Neural cell (in vitro differentiated cells): ENCODE measurements around the gene HDAC9. TPM values are rescaled to one million over a fixed set of nuclear protein-coding genes. Genes with fewer than 3 reads are reported as not detected.
A peak's percentile ranks its signal among the peaks of the same experiment; 100 is the strongest.

ENCODE experiments used
- H2AFZ ChIP-seq: fragments of 200-600, 300-800 bp; sonication (generic), shearing (Covaris generic); 2 replicates; pipeline ENCODE4 v1.6.0; 2014; ENCODE audit warnings: low read depth, mild to moderate bottlenecking, antibody characterized with exemption, low read length, moderate library complexity
- H3F3A ChIP-seq: fragments of 200-600 bp; shearing (Covaris generic); 2 replicates; pipeline ENCODE4 v1.6.1; 2016; ENCODE audit warnings: mild to moderate bottlenecking, moderate library complexity, mixed read lengths, antibody characterized with exemption, low read length; ENCODE audit not compliant: insufficient read depth, poor library complexity, severe bottlenecking
- H3K27ac ChIP-seq: fragments of 200-600, 300-800 bp; sonication (generic), shearing (Covaris generic); 2 replicates; pipeline ENCODE4 v1.5.1; 2014; ENCODE audit warnings: mild to moderate bottlenecking, low read length, moderate library complexity
- H3K27me3 ChIP-seq: fragments of 300-800, 200-600 bp; sonication (generic), shearing (Covaris generic); 2 replicates; pipeline ENCODE4 v1.6.0; 2014; ENCODE audit warnings: mild to moderate bottlenecking, low read depth, low read length, moderate library complexity; ENCODE audit not compliant: insufficient read depth
- H3K36me3 ChIP-seq: fragments of 300-800, 200-600 bp; sonication (generic), shearing (Covaris generic); 2 replicates; pipeline ENCODE4 v1.5.1; 2014; ENCODE audit warnings: mild to moderate bottlenecking, antibody characterized with exemption, low read length, moderate library complexity; ENCODE audit not compliant: insufficient read depth
- H3K4me2 ChIP-seq: fragments of 300-800, 200-600 bp; sonication (generic), shearing (Covaris generic); 2 replicates; pipeline ENCODE4 v1.6.0; 2014; ENCODE audit warnings: mild to moderate bottlenecking, low read length
- H3K4me3 ChIP-seq: fragments of 300-800, 200-600 bp; sonication (generic), shearing (Covaris generic); 2 replicates; pipeline ENCODE4 v1.5.1; 2014; ENCODE audit warnings: mild to moderate bottlenecking, low read length, moderate library complexity
- H3K79me2 ChIP-seq: fragments of 200-600 bp; shearing (Covaris generic); replicated peaks from 2 replicates; pipeline ENCODE4 v1.6.0; 2014; ENCODE audit warnings: mild to moderate bottlenecking, low read length, moderate library complexity; ENCODE audit not compliant: insufficient read depth
- H3K9ac ChIP-seq: fragments of 300-800, 200-600 bp; sonication (generic), shearing (Covaris generic); 2 replicates; pipeline ENCODE4 v1.6.1; 2016; ENCODE audit warnings: mild to moderate bottlenecking, low read length, mixed read lengths
- H3K9me2 ChIP-seq: fragments of 200-600 bp; shearing (Covaris generic); 2 replicates; pipeline ENCODE4 v1.6.1; 2016; ENCODE audit warnings: mild to moderate bottlenecking, low read length, mixed read lengths; ENCODE audit not compliant: insufficient read depth
- H3K9me3 ChIP-seq: fragments of 200-600, 300-800 bp; sonication (generic), shearing (Covaris generic); 2 replicates; pipeline ENCODE4 v1.6.1; 2016; ENCODE audit warnings: mild to moderate bottlenecking, mixed run types, low read length, moderate library complexity, mixed read lengths
- H4K20me1 ChIP-seq: fragments of 200-600 bp; shearing (Covaris generic); 2 replicates; pipeline ENCODE4 v1.6.1; 2016; ENCODE audit warnings: mild to moderate bottlenecking, mixed run types; ENCODE audit not compliant: insufficient read depth
- EP300 ChIP-seq: fragments of 450-650 bp; conservative IDR thresholded peaks from 2 replicates; pipeline ENCODE4 v1.6.1; 2014; ENCODE audit warnings: antibody characterized with exemption, mild to moderate bottlenecking, moderate library complexity; ENCODE audit not compliant: poor library complexity, severe bottlenecking
- EZH2 ChIP-seq: fragments of 200-600, 300-800 bp; shearing (Covaris generic), sonication (generic); IDR thresholded peaks from 2 replicates; pipeline ENCODE4 v1.6.1; 2014; ENCODE audit warnings: antibody characterized with exemption, low read length, borderline replicate concordance, mild to moderate bottlenecking; ENCODE audit not compliant: insufficient read depth, poor library complexity, severe bottlenecking
- MXI1 ChIP-seq: fragments of 450-650 bp; conservative IDR thresholded peaks from 2 replicates; pipeline ENCODE4 v1.6.1; 2014; ENCODE audit warnings: antibody characterized with exemption, mild to moderate bottlenecking; ENCODE audit not compliant: poor library complexity, severe bottlenecking
- POLR2AphosphoS5 ChIP-seq: IDR thresholded peaks from 2 replicates; pipeline ENCODE4 v1.6.1; 2012
- RAD21 ChIP-seq: fragments of 450-650 bp; conservative IDR thresholded peaks from 2 replicates; pipeline ENCODE4 v1.6.1; 2014; ENCODE audit warnings: antibody characterized with exemption, mild to moderate bottlenecking, moderate library complexity
- SMC3 ChIP-seq: fragments of 450-650 bp; conservative IDR thresholded peaks from 2 replicates; pipeline ENCODE4 v1.6.1; 2014; ENCODE audit warnings: antibody characterized with exemption, mild to moderate bottlenecking, moderate library complexity; ENCODE audit not compliant: poor library complexity
- TAF1 ChIP-seq: IDR thresholded peaks from 2 replicates; pipeline ENCODE4 v1.6.1; 2012; ENCODE audit warnings: low read depth
- polyA plus RNA-seq: library from polyadenylated mRNA; depleted of rRNA; stranded (reverse); fragments of >200 nt; gene quantifications from 2 replicates; pipeline ENCODE4 v1.2.3, GENCODE V29; 2014
- TF ChIP-seq, protein P1 (sequence below): IDR thresholded peaks from 2 replicates; pipeline ENCODE4 v1.6.1; 2012; ENCODE audit warnings: borderline replicate concordance
- TF ChIP-seq, protein P2 (sequence below): fragments of 450-650 bp; IDR thresholded peaks from 2 replicates; pipeline ENCODE4 v1.5.1; 2014; ENCODE audit warnings: antibody characterized with exemption, mild to moderate bottlenecking, moderate library complexity; ENCODE audit not compliant: poor library complexity, severe bottlenecking

HDAC9 gene
- polyA plus RNA-seq, 1 donor from 2014 or later, result 15.9 TPM

GRCh38 chr7:18637516-18637915, 142.0 kb downstream of the HDAC9 start:
- H3K79me2 ChIP-seq, result no peaks in the 10 kb centered on the region
- TF ChIP-seq, protein P1, sequence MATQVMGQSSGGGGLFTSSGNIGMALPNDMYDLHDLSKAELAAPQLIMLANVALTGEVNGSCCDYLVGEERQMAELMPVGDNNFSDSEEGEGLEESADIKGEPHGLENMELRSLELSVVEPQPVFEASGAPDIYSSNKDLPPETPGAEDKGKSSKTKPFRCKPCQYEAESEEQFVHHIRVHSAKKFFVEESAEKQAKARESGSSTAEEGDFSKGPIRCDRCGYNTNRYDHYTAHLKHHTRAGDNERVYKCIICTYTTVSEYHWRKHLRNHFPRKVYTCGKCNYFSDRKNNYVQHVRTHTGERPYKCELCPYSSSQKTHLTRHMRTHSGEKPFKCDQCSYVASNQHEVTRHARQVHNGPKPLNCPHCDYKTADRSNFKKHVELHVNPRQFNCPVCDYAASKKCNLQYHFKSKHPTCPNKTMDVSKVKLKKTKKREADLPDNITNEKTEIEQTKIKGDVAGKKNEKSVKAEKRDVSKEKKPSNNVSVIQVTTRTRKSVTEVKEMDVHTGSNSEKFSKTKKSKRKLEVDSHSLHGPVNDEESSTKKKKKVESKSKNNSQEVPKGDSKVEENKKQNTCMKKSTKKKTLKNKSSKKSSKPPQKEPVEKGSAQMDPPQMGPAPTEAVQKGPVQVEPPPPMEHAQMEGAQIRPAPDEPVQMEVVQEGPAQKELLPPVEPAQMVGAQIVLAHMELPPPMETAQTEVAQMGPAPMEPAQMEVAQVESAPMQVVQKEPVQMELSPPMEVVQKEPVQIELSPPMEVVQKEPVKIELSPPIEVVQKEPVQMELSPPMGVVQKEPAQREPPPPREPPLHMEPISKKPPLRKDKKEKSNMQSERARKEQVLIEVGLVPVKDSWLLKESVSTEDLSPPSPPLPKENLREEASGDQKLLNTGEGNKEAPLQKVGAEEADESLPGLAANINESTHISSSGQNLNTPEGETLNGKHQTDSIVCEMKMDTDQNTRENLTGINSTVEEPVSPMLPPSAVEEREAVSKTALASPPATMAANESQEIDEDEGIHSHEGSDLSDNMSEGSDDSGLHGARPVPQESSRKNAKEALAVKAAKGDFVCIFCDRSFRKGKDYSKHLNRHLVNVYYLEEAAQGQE, result no peak
- TF ChIP-seq EZH2, result no peak
- TF ChIP-seq MXI1, result no peak
- no peak for TF ChIP-seq SMC3
- no peak for TF ChIP-seq EP300
- TF ChIP-seq RAD21, result no peak
- no peak for TF ChIP-seq POLR2AphosphoS5
- TF ChIP-seq TAF1, result no peak
- TF ChIP-seq, protein P2, sequence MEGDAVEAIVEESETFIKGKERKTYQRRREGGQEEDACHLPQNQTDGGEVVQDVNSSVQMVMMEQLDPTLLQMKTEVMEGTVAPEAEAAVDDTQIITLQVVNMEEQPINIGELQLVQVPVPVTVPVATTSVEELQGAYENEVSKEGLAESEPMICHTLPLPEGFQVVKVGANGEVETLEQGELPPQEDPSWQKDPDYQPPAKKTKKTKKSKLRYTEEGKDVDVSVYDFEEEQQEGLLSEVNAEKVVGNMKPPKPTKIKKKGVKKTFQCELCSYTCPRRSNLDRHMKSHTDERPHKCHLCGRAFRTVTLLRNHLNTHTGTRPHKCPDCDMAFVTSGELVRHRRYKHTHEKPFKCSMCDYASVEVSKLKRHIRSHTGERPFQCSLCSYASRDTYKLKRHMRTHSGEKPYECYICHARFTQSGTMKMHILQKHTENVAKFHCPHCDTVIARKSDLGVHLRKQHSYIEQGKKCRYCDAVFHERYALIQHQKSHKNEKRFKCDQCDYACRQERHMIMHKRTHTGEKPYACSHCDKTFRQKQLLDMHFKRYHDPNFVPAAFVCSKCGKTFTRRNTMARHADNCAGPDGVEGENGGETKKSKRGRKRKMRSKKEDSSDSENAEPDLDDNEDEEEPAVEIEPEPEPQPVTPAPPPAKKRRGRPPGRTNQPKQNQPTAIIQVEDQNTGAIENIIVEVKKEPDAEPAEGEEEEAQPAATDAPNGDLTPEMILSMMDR, result no peak
- no peak overlapping the region for H2AFZ ChIP-seq
- H3F3A ChIP-seq, result no peaks in the 10 kb centered on the region
- no peaks in the 10 kb centered on the region for H3K9me3 ChIP-seq
- H4K20me1 ChIP-seq, result no peaks in the 10 kb centered on the region
- H3K36me3 ChIP-seq, result no peaks in the 10 kb centered on the region
- H3K9ac ChIP-seq, result no peak overlapping the region
- H3K27ac ChIP-seq, result no peak overlapping the region
- no peak overlapping the region for H3K4me3 ChIP-seq
- no peaks in the 10 kb centered on the region for H3K27me3 ChIP-seq
- no peaks in the 10 kb centered on the region for H3K9me2 ChIP-seq
- H3K4me2 ChIP-seq, result no peak overlapping the region

DNA sequence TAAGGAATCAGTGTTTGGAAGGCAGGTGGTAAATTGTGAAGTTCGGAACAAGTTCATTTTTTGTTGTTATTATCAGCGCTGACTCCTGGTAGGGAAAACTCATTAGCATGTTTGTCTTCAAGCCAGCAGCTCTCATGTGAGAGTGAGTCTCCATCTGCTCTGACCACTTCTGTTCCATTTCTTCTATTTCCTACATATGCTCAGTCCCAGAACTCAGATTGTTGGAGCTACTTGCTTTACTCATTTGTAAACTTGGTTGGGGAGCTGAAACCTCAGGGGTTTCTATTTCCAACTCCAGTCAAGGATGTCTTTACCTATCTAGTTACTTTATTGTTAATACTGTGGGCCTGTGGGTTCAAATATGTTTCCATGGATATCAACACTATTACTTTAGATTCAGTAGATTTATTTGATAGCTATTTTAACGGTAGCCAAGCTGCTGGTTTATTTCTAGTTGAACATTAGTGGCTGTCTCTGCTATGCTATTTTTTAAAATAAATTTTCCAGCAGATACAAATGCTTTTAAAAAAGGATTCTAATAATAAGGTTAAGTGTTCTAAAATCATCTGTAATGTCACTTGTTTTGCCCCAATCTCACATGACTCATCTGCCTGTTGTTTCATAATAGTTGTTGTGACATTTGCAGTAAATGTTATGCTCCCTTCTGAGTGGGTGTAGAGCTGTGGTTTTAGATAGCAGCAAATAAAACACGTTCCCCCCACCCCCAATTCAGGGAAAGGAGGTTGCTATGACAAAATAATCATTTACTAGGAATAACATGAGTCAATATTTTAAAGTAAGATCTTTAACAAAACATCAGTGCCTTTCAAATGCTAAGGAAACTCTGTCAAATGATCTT, 143.3 kb downstream of the HDAC9 start:
- H3K4me3 ChIP-seq, result no peak overlapping the region
- H3K4me2 ChIP-seq, result no peak overlapping the region
- no peaks in the 10 kb centered on the region for H3K9me3 ChIP-seq
- H3K27me3 ChIP-seq, result no peaks in the 10 kb centered on the region
- no peaks in the 10 kb centered on the region for H3F3A ChIP-seq
- no peaks in the 10 kb centered on the region for H3K9me2 ChIP-seq
- H2AFZ ChIP-seq, result no peak overlapping the region
- H3K9ac ChIP-seq, result no peak overlapping the region
- H3K79me2 ChIP-seq, result no peaks in the 10 kb centered on the region
- TF ChIP-seq POLR2AphosphoS5 (peak; percentile 53), RAD21 (no peak)
- H3K27ac ChIP-seq, result no peak overlapping the region
- no peaks in the 10 kb centered on the region for H4K20me1 ChIP-seq
- H3K36me3 ChIP-seq, result no peaks in the 10 kb centered on the region
